D721Med (cell line): Measurements from ENCODE around the gene PLEKHA5.
"Not testable (repeated sequence)": the region's sequence is repeated elsewhere in the genome, so short reads cannot be mapped to it uniquely, and the experiment has no call there.

Source experiments
- DNase-seq: peaks from one replicate; pipeline ENCODE4 v3.0.0; 2011; ENCODE audit warnings: low spot score; ENCODE audit not compliant: insufficient read length
- FAIRE-seq: peaks from 2 replicates; lab custom pipeline; 2011; peaks lifted over from hg19 to GRCh38; lab: Jason Lieb, UNC
- CTCF ChIP-seq: IDR thresholded peaks from 2 replicates; pipeline ENCODE4 v1.5.1; 2012; ENCODE audit warnings: mild to moderate bottlenecking, control low read depth; ENCODE audit not compliant: insufficient read depth; ENCODE audit errors: missing control alignments

The PLEKHA5 gene

GRCh38 chr12:19129486-19130223 lies at the start of gene PLEKHA5:
Gene PLEKHA5, plus strand, starts transcription at chr12:19129733. Its CDS starts 67 bp downstream, at chr12:19129800.
- FAIRE-seq: no peak
- DNase-seq: peak; percentile 36
- TF ChIP-seq CTCF: peak; percentile 5

- FAIRE-seq: no peak
- DNase-seq: no peak
- no peak for TF ChIP-seq CTCF
These were observed 48.6 kb upstream of the PLEKHA5 start for GRCh38 chr12:19080918-19081317.

- FAIRE-seq (no peak), DNase-seq (no peak)
- TF ChIP-seq CTCF: no peak
These were observed 47.1 kb upstream of the PLEKHA5 start for GRCh38 chr12:19082365-19082911.

- DNase-seq (no peak), FAIRE-seq (no peak)
- TF ChIP-seq CTCF: no peak
These were observed 45.0 kb upstream of the PLEKHA5 start for GRCh38 chr12:19084547-19084946.

GRCh38 chr12:19085090-19085489 lies 44.4 kb upstream of the PLEKHA5 start:
- no peak for TF ChIP-seq CTCF
- no peak for FAIRE-seq
- DNase-seq: no peak

- peak; percentile 99 for FAIRE-seq
These were observed 40.9 kb upstream of the PLEKHA5 start for GRCh38 chr12:19088606-19089005.

GRCh38 chr12:19092482-19092881 lies 37.1 kb upstream of the PLEKHA5 start:
- FAIRE-seq, DNase-seq: not testable (repeated sequence)

More at GRCh38 chr12:19088606-19089005, 40.9 kb upstream of the PLEKHA5 start:
- DNase-seq: peak; percentile 29
- no peak for TF ChIP-seq CTCF
